ENCODE results near the gene TNS1.

- no peak for TF ChIP-seq CTCF (IDR thresholded peaks at IDR 0.05)
- TF ChIP-seq POLR2A (IDR thresholded peaks at IDR 0.05): no peak
Measured at GRCh38 chr2:217976301-217976700, 26.5 kb downstream of the TNS1 start.

Measured in tibial nerve (tissue), 3 donors.